H1 (cell line): Measurements from ENCODE around the gene JAKMIP1. TPM values are rescaled to one million over a fixed set of nuclear protein-coding genes. Genes with fewer than 3 reads are reported as not detected.
"Not testable (repeated sequence)": the region's sequence is repeated elsewhere in the genome, so short reads cannot be mapped to it uniquely, and the experiment has no call there.

Source experiments
- CTCF ChIA-PET: fragments of 300-600 bp; sonication (Branson Sonifier 250); formaldehyde crosslinking; loops from one replicate; lab custom pipeline; 2021; ENCODE audit not compliant: partially characterized antibody; lab: Charles Lee
- POLR2A ChIA-PET: fragments of 300-600 bp; sonication (Branson Sonifier 250); formaldehyde crosslinking; loops from one replicate; lab custom pipeline; 2021; ENCODE audit warnings: inconsistent platforms; ENCODE audit not compliant: partially characterized antibody; lab: Charles Lee
- DNase-seq, 2 experiments: peaks; one replicate each; pipeline versions ENCODE4 v3.0.0 to v3.0.0-alpha.2; 2010 to 2022; ENCODE audit warnings: low spot score in 2 of 2, low read depth in 1 of 2, mixed read lengths in 1 of 2
- FAIRE-seq: peaks from 2 replicates; lab custom pipeline; 2011; peaks lifted over from hg19 to GRCh38; lab: Jason Lieb, UNC
- H2AFZ ChIP-seq: 2 replicates; pipeline ENCODE4 v1.8.1; 2012; ENCODE audit warnings: low read length, inconsistent platforms
- H2AK5ac ChIP-seq: 2 replicates; pipeline ENCODE4 v1.6.1; 2013; ENCODE audit warnings: low read depth, low read length
- H2BK120ac ChIP-seq: replicated peaks from 2 replicates; pipeline ENCODE3; 2013; ENCODE audit warnings: low read depth, low read length, inconsistent platforms
- H2BK12ac ChIP-seq: 2 replicates; pipeline ENCODE4 v1.6.1; 2013; ENCODE audit warnings: low read depth, low read length
- H2BK15ac ChIP-seq: 2 replicates; pipeline ENCODE4 v1.6.1; 2013; ENCODE audit warnings: low read length
- H2BK20ac ChIP-seq: 2 replicates; pipeline ENCODE4 v1.6.1; 2013; ENCODE audit warnings: low read length
- H2BK5ac ChIP-seq: 2 replicates; pipeline ENCODE4 v1.6.1; 2013; ENCODE audit warnings: low read depth, low read length
- H3K14ac ChIP-seq: 2 replicates; pipeline ENCODE4 v1.6.1; 2013; ENCODE audit warnings: inconsistent platforms; ENCODE audit not compliant: insufficient read length
- H3K18ac ChIP-seq: 2 replicates; pipeline ENCODE4 v1.6.1; 2013; ENCODE audit warnings: low read length; ENCODE audit errors: extremely low read depth
- H3K23ac ChIP-seq: 2 replicates; pipeline ENCODE4 v1.6.1; 2013; ENCODE audit warnings: inconsistent platforms; ENCODE audit not compliant: insufficient read length
- H3K23me2 ChIP-seq: 2 replicates; pipeline ENCODE4 v1.6.1; 2013; ENCODE audit warnings: low read depth, low read length
- H3K27ac ChIP-seq: 2 replicates; pipeline ENCODE4 v1.6.1; 2011; ENCODE audit warnings: low read depth, low read length, inconsistent platforms
- H3K27me3 ChIP-seq, 4 experiments: replicated peaks in 1 of 4; 1 replicate in 1 of 4; 2 replicates in 3 of 4; pipeline versions ENCODE4 v1.6.1 to v1.8.1; 2011 to 2013; ENCODE audit warnings: low read length in 3 of 4, mild to moderate bottlenecking in 3 of 4, inconsistent platforms in 2 of 4, mixed read lengths in 2 of 4, moderate library complexity in 1 of 4; ENCODE audit not compliant: control insufficient read depth in 3 of 4, insufficient read depth in 3 of 4; ENCODE audit errors: extremely low read depth in 1 of 4
- H3K36me3 ChIP-seq, 4 experiments: 2 replicates each; pipeline versions ENCODE4 v1.6.1 to v1.8.1; 2011 to 2013; ENCODE audit warnings: mild to moderate bottlenecking in 4 of 4, low read length in 3 of 4, moderate library complexity in 2 of 4, control low read depth in 1 of 4, inconsistent platforms in 1 of 4; ENCODE audit not compliant: insufficient read depth in 4 of 4, control insufficient read depth in 2 of 4
- H3K4ac ChIP-seq: replicated peaks from 2 replicates; pipeline ENCODE3; 2013; ENCODE audit warnings: low read length, low read depth, mixed read lengths, inconsistent platforms; ENCODE audit not compliant: insufficient read length
- H3K4me1 ChIP-seq, 4 experiments: replicated peaks in 1 of 4; 1 replicate in 1 of 4; 2 replicates in 3 of 4; pipeline versions ENCODE4 v1.6.1 to v1.8.1; 2011 to 2013; ENCODE audit warnings: low read length in 3 of 4, inconsistent platforms in 2 of 4, mixed read lengths in 1 of 4; ENCODE audit not compliant: insufficient read depth in 4 of 4, control insufficient read depth in 3 of 4
- H3K4me2 ChIP-seq, 2 experiments: 2 replicates each; pipeline versions ENCODE4 v1.6.1 to v1.8.1; 2011 to 2013; ENCODE audit warnings: low read depth in 2 of 2, low read length in 2 of 2, control low read depth in 1 of 2, inconsistent platforms in 1 of 2, mild to moderate bottlenecking in 1 of 2; ENCODE audit not compliant: insufficient read depth in 1 of 2
- H3K4me3 ChIP-seq, 4 experiments: fragments of 200-600, 300-600 bp in 1 of 4; sonication (generic), shearing (Covaris generic), sonication (Bioruptor Twin) in 1 of 4; 2 replicates each; pipeline versions ENCODE4 v1.5.1 to v1.8.1; 2011 to 2016; ENCODE audit warnings: low read length in 4 of 4, low read depth in 3 of 4, control low read depth in 2 of 4, inconsistent platforms in 2 of 4, mild to moderate bottlenecking in 2 of 4, mixed read lengths in 1 of 4, moderate library complexity in 1 of 4; ENCODE audit not compliant: insufficient read depth in 2 of 4; ENCODE audit errors: extremely low read depth in 1 of 4
- H3K56ac ChIP-seq: replicated peaks from 2 replicates; pipeline ENCODE3; 2013; ENCODE audit warnings: low read depth, mild to moderate bottlenecking, mixed read lengths, low read length, inconsistent platforms; ENCODE audit not compliant: insufficient read length
- H3K79me1 ChIP-seq: 2 replicates; pipeline ENCODE4 v1.6.1; 2013; ENCODE audit warnings: low read depth, low read length, control low read depth
- H3K79me2 ChIP-seq, 2 experiments: 2 replicates each; pipeline versions ENCODE4 v1.6.1 to v1.8.1; 2012 to 2013; ENCODE audit warnings: low read length in 2 of 2, mild to moderate bottlenecking in 2 of 2, inconsistent platforms in 1 of 2; ENCODE audit not compliant: insufficient read depth in 2 of 2, control insufficient read depth in 1 of 2
- H3K9ac ChIP-seq, 4 experiments: replicated peaks in 1 of 4; 1 replicate in 1 of 4; 2 replicates in 3 of 4; pipeline versions ENCODE4 v1.6.1 to v1.8.1; 2011 to 2013; ENCODE audit warnings: low read depth in 3 of 4, low read length in 3 of 4, control low read depth in 2 of 4, mild to moderate bottlenecking in 2 of 4, moderate library complexity in 2 of 4, inconsistent platforms in 1 of 4; ENCODE audit errors: extremely low read depth in 1 of 4
- H3K9me3 ChIP-seq, 2 experiments: 2 replicates each; pipeline versions ENCODE4 v1.6.1 to v1.8.1; 2012 to 2013; ENCODE audit warnings: mild to moderate bottlenecking in 2 of 2, moderate library complexity in 2 of 2, control low read depth in 1 of 2, inconsistent platforms in 1 of 2, low read depth in 1 of 2, low read length in 1 of 2, mixed read lengths in 1 of 2; ENCODE audit not compliant: insufficient read depth in 2 of 2
- H4K20me1 ChIP-seq, 2 experiments: replicated peaks in 1 of 2; 2 replicates each; pipeline versions ENCODE3 to v1.8.1; 2011 to 2013; ENCODE audit warnings: inconsistent platforms in 2 of 2, low read length in 2 of 2, mild to moderate bottlenecking in 1 of 2; ENCODE audit not compliant: insufficient read depth in 2 of 2, control insufficient read depth in 1 of 2
- H4K5ac ChIP-seq: 2 replicates; pipeline ENCODE4 v1.6.1; 2013; ENCODE audit warnings: low read length, low read depth, mixed read lengths, inconsistent platforms; ENCODE audit not compliant: insufficient read length
- H4K8ac ChIP-seq: 2 replicates; pipeline ENCODE4 v1.8.0; 2013; ENCODE audit warnings: mild to moderate bottlenecking, moderate library complexity, low read length, inconsistent platforms; ENCODE audit not compliant: insufficient read depth; ENCODE audit errors: extremely low read depth
- H4K91ac ChIP-seq: replicated peaks from 2 replicates; pipeline ENCODE3; 2013; ENCODE audit warnings: low read length, mixed read lengths, inconsistent platforms; ENCODE audit not compliant: insufficient read length
- EGR1 ChIP-seq: IDR thresholded peaks from 2 replicates; pipeline ENCODE4 v1.6.1; 2011; ENCODE audit warnings: low read depth, low read length, borderline replicate concordance
- EP300 ChIP-seq, 2 experiments: IDR thresholded peaks; 1 replicate in 1 of 2; 2 replicates in 1 of 2; pipeline ENCODE4 v1.6.1; 2011 to 2012; ENCODE audit warnings: low read depth in 2 of 2, low read length in 2 of 2, mild to moderate bottlenecking in 2 of 2, borderline replicate concordance in 1 of 2, inconsistent platforms in 1 of 2, moderate library complexity in 1 of 2
- KDM1A ChIP-seq: fragments of 200-600, 300-600 bp; sonication (generic); IDR thresholded peaks from 2 replicates; pipeline ENCODE4 v1.7.1; 2016; ENCODE audit warnings: mild to moderate bottlenecking, low read length, borderline replicate concordance
- NANOG ChIP-seq: IDR thresholded peaks from 2 replicates; pipeline ENCODE4 v1.6.1; 2011; ENCODE audit warnings: low read length, low read depth, mild to moderate bottlenecking, inconsistent platforms; ENCODE audit not compliant: insufficient read depth, poor library complexity, severe bottlenecking
- NRF1 ChIP-seq: IDR thresholded peaks from 2 replicates; pipeline ENCODE4 v1.6.1; 2011; ENCODE audit warnings: mild to moderate bottlenecking, low read depth, low read length, improper control_type of control experiment
- WGBS, 2 experiments: shearing (Covaris generic) in 1 of 2; methylation state at CpG; one replicate each; pipeline versions ENCODE4 v1.1.6 to v1.1.7; 2013 to 2015; ENCODE audit warnings: low lambda C conversion rate in 2 of 2, mixed read lengths in 2 of 2, inconsistent platforms in 1 of 2, low coverage in 1 of 2, missing lambda C conversion rate in 1 of 2; ENCODE audit not compliant: insufficient replicate concordance in 2 of 2, insufficient coverage in 1 of 2, insufficient read length in 1 of 2; ENCODE audit errors: extremely low coverage in 1 of 2, missing lambda C conversion rate in 1 of 2; 5-methylcytosine and 5-hydroxymethylcytosine counted together
- polyA plus RNA-seq, 7 experiments: library from polyadenylated mRNA; depleted of rRNA in 3 of 7; stranded (reverse) in 5 of 7; unstranded in 2 of 7; fragments of >200 nt in 5 of 7; fragments of 200-250 nt in 2 of 7; gene quantifications; 1 replicate in 5 of 7; 2 replicates in 1 of 7; 4 replicates in 1 of 7; pipeline versions ENCODE4 v1.2.1 to v1.2.3, GENCODE V29; 2011 to 2013; ENCODE audit warnings: missing spikeins in 2 of 7, mixed read lengths in 2 of 7
- total RNA-seq: library from RNA; stranded (reverse); fragmentation: NEBNext Ultra II Directional; extraction: Animal tissue kit (Norgen Biotek cat#: 25700); gene quantifications from 2 replicates; pipeline ENCODE4 v1.2.1, GENCODE V29; 2021
- TF ChIP-seq, protein P1 (sequence below): IDR thresholded peaks from 2 replicates; pipeline ENCODE4 v1.6.1; 2011; ENCODE audit warnings: low read depth, mild to moderate bottlenecking, low read length; ENCODE audit not compliant: insufficient read depth

Gene JAKMIP1
- total and polyA plus RNA-seq, 2 of the 8 experiments (the other 6 are each of a cell fraction or from before 2014, with no cell fraction given), result 2.5 to 4.4 TPM

DNA sequence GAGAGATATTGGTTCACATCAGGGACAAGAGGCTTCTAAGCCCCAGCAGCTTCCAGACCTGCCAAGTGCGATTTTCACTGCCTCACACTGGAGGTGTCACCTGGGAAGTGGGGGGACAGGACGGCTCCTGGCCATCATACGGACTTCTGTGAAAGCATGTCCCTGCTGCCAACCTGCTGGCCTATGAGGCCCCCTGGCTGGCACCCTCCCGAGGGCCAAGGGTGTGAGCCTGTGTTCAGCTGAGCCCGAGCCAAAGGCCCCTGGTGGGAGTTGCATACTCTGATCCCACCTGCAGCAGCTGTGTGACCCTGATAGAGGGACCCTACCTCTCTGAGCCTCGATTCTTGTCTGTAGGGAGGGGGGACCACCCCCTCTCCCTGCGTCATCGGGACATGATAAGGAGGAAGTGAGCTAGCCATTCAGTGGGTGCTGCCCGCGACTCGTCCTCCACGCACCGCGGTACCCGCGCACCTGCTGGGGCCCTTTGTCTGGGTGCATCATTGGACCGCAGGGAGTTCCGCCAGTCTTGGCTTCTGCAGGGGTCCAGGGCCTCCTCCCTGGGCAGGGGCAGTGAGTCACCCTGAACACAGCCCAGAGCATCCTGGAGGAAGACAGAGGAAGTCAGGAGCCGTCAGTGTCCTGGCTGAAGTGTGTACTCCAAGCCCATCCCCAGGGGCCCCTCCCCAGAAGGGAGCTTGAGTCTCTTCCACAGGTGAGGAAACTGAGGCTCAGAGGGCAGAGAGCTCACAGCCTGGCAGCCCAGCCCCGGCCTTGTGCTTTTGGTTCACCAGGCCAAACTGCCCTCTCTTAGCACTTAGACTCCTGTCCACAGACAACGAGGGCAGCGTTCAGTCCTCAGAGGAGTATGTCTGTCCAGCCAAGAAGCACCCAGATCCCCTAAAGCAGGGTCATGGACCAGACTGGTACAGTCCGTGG lies 206.2 kb downstream of the JAKMIP1 start (continued):
- TF ChIP-seq, protein P1, sequence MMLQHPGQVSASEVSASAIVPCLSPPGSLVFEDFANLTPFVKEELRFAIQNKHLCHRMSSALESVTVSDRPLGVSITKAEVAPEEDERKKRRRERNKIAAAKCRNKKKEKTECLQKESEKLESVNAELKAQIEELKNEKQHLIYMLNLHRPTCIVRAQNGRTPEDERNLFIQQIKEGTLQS, result no peak
- no peak for TF ChIP-seq KDM1A
- no peak for TF ChIP-seq EGR1
- TF ChIP-seq NANOG, result no peak
- TF ChIP-seq NRF1, result no peak
- TF ChIP-seq EP300 (IDR thresholded peaks at IDR 0.05; ENCODE audit: borderline replicate concordance in 1 of 2, low read depth in 2 of 2, low read length in 2 of 2), result no peak
- TF ChIP-seq, all 59 proteins: peak for 0

DNA sequence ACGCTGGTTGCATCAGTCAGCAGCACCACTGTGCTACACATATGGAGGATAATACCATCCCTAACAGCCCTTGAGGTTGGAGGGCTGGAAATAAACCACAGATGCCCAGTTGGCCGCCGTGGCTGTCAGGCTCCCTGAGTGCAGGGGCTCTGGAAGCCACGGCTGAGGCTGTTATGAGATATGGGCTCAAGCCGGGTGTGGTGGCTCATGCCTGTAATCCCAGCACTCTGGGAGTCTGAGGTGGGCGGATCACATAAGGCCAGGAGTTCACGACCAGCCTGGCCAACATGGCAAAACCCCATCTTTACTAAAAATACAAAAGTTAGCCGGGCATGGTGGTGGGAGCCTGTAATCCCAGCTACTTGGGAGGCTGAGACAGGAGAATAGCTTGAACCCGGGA lies 207.0 kb downstream of the JAKMIP1 start:
- H2BK12ac ChIP-seq, H3K27ac ChIP-seq, H3K56ac ChIP-seq, H4K91ac ChIP-seq, H3K36me3 ChIP-seq, H3K27me3 ChIP-seq, H3K4me2 ChIP-seq, H4K8ac ChIP-seq, H2BK5ac ChIP-seq, DNase-seq, H3K79me2 ChIP-seq, H2AK5ac ChIP-seq, POLR2A ChIA-PET, H3K4me3 ChIP-seq, H2BK20ac ChIP-seq, H3K9ac ChIP-seq, H3K18ac ChIP-seq, H2BK120ac ChIP-seq, H3K4me1 ChIP-seq, H2BK15ac ChIP-seq, H3K23ac ChIP-seq, H4K5ac ChIP-seq, H3K9me3 ChIP-seq, H4K20me1 ChIP-seq, H3K79me1 ChIP-seq, H3K4ac ChIP-seq, H3K14ac ChIP-seq, H3K23me2 ChIP-seq, H2AFZ ChIP-seq, FAIRE-seq: not testable (repeated sequence)
- WGBS, 2 experiments, result 90% methylated on average over 9 of the region's 9 CpGs; no CpG with 5 or more reads in 1 of the 2 experiments
- CTCF ChIA-PET, result interaction anchor here (1.0 to 3.3 kb wide), 5 partner anchors 9 to 172 kb away, joined by 3 to 10 read pairs (median 5); no protein-coding TSS in a partner anchor
